Limb (tissue), 2 donors: ENCODE measurements around the gene OR52N2.
A peak's percentile ranks its signal among the peaks of the same experiment; 100 is the strongest.

ENCODE experiments used
- DNase-seq, 2 donors: peaks; one replicate each; pipeline ENCODE4 v3.0.0-alpha.2; 2016; ENCODE audit errors: extremely low spot score in 2 of 2

The OR52N2 gene

DNA sequence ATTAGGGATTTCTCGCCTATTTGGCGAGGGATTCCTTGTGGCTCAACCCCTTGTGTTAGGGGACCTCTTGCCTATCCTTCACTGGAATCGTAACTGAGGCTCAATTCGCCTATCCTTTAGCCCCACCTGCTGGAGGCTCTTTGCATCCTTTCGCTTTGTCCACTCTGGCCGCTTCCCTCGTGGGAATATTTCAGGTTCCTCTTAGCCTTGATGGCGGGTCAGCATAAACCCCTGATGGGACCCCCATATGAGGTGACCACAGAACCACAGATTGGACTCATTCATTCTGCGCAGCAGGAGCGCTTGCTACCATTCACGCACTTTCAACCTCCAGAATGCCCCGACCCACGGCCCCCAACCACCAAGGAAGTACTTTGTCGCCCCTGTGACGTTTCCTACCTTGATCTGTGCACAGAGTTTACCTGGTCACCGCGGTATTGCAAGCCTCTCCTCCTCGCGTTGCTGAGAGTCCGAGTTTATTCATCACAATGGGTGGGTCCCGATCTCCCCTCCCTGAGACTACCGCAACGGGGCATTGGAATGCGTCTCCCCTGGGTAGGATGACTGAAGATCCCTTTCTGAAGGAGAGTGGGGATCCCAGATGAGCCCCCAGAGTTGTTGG, at the start of gene OR52N2:
Gene OR52N2, plus strand, starts transcription at position 425 of the 622 bp plus-strand sequence. CDS start 11,412 bp downstream, outside the sequence.
- peak; percentile 72 to 82 for DNase-seq

- DNase-seq: no peak
Observed at GRCh38 chr11:5767056-5767455, 41.7 kb upstream of the OR52N2 start.

DNA sequence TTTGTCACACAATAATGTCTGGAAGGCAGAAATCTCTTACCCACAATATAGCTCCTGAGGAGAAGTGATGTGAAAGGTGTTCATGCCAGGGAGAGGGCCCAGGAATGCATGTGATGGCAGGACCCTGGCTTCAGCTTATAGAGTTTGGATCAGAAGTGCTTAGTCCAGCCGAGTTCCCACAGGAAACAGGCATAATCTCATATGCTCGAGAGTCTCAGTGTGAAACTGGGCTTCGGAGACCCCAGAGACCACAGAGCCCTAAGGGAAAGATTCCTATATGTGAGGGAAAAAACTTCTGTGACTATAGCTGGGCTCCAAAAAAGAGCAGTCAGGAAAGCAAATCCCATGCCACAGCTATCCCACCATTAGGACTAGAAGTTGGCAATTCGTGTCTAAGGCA, 25.5 kb upstream of the OR52N2 start, which contains the start of gene OR52N5:
Gene OR52N5, minus strand, starts transcription at position 101 of the 400 bp plus-strand sequence. CDS start 4,721 bp downstream, outside the sequence.
- DNase-seq: no peak

GRCh38 chr11:5791165-5791564, 17.6 kb upstream of the OR52N2 start, which contains the start of gene OR52N1:
Gene OR52N1, minus strand, starts transcription at chr11:5791265. Its CDS starts 2,449 bp downstream, at chr11:5788816.
- DNase-seq: no peak

GRCh38 chr11:5796541-5796940, 12.2 kb upstream of the OR52N2 start:
- no peak for DNase-seq

DNA sequence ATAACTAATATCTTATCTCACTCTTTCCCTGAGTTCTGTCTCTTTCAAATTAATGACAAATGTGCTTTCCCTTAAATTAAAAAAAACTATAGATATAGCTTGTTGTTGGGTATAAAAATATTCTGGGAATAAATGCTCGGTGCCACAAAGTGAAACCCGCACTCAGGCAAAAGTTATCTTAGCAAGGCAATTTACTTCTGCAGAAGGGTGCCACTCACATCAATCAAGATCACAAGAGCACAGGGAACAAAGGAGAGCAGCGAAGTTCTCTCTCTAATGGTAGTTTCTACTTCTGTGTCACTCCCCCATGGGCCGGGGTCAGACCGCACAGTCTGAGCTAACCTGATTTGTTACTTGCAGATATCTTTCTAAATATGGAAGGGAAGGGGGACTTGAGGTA, 4.7 kb upstream of the OR52N2 start:
- no peak for DNase-seq

- no peak for DNase-seq
Observed at GRCh38 chr11:5807580-5807979, 1.1 kb upstream of the OR52N2 start.

DNA sequence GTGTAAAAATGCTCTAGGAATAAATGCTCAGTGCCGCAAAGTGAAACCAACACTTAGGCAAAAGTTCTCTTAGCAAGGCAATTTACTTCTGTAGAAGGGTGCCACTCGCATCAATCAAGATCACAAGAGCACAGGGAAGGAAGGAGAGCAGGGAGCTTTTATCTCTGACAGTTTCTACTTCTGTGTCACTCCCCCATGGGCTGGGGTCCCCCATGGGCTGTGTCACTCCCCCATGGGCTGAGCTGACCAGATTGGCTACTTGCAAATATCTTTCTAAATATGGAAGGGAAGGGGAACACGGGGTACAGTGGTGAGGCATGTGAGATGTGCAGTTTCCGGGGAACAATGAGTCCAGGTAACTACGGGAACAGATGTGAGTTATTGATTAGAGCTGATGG, 397 bp downstream of the OR52N2 start:
- no peak for DNase-seq

DNA sequence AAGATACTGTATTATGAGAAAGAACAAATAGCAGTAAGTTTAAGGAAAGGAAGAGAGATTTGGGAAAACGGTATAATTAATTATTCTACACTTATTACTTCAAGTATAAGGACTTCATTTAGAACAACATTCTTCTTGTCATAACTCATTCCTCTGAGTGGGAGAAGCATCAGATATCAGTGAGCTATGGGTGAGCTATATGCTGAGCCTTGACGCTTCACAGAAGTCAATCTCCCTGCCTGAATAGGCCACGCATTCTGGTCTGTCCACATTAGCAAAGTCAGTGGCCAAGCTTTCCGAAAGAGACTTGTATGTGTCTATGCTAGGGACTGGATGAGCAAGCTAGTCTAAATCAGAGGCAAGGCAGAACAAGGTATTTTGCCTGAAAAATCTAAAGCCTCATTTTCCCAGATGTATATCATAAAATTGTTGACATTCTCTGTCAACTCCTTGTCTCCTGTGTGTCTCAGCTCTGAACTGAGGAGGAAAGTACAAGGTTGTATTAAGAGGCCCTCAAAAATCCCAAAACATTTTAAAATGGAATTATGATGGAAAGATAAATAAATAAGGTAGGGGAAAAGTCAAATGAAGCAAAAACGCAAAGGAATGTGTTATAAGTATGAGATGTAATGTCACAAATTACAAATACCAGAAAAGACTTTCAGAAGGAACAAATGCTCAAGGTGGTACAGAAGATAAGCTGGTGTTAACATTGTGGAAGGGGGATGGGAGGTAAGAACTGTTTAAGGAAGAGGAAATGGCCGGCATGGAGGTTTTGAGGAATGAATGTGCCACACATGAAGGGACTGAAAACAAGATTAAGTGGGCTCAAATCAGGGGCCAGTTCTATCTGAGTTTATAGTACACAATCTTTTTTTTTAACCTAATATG, 1.4 kb downstream of the OR52N2 start:
- DNase-seq: no peak

DNA sequence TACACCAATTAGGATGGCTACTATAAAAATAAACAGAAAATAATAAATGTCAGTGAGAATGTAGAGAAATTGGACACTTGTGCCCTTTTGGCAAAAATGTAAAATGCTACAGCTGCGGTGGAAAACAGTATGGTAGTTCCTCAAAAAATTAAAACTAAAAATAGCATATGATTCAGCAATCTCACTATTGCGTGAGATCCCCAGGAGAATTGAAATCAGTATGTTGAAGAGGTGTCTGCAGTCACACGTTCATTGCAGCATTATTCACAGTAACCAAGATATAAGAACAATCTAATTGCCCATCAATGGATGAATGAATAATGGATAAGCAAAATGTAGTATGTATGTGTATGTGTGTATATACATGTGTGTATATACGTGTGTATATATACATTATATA, 6.8 kb downstream of the OR52N2 start:
- no peak for DNase-seq

- no peak for DNase-seq
Observed at GRCh38 chr11:5818245-5818886, 9.6 kb downstream of the OR52N2 start.

GRCh38 chr11:5831196-5831829, 22.6 kb downstream of the OR52N2 start:
- no peak for DNase-seq

- no peak for DNase-seq
Observed at GRCh38 chr11:5833446-5833845, 24.7 kb downstream of the OR52N2 start.

GRCh38 chr11:5837695-5838094, 29.0 kb downstream of the OR52N2 start:
- no peak for DNase-seq

GRCh38 chr11:5841797-5842196, 33.1 kb downstream of the OR52N2 start, which contains the start of gene OR52E6:
Gene OR52E6, minus strand, starts transcription at chr11:5841897. Its CDS starts 0 bp downstream, at chr11:5841897.
- no peak for DNase-seq

DNA sequence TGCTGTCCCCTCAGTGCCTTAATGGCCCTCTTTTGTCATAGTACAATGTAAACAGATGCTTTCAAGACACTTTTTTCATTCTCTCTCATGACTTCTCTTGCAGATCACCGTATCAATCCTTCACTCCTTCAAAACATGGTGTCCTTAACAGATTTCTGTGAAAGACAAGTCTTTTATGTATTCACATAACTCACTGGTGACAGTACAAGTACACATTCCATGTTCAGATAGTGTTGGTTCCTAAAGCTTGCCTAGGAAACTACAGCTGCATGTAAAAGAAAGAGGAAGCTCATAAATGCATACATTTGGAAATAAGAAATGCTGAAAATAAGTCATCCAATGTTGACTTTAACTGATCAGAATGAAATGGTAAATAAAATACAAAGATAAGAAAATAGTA, 38.0 kb downstream of the OR52N2 start:
- DNase-seq: no peak

DNA sequence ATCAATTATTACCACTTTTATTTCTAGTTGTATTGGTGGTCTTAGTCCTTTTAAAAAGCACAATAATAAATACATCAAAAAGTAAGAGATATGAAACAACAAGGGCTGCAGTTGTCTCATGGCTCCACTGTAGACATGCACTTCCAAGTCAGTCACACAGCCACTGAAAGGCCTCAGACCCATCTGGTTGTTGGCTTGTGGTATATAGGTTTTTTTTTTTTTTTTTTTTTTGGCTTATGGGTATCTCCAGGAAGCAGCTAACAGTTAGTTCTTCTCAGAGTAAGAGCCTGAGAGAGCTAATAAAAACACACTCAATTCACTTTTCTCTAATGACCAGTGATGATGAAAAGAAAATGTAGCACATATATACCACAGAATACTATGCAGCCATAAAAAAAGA, 39.0 kb downstream of the OR52N2 start:
- no peak for DNase-seq

DNA sequence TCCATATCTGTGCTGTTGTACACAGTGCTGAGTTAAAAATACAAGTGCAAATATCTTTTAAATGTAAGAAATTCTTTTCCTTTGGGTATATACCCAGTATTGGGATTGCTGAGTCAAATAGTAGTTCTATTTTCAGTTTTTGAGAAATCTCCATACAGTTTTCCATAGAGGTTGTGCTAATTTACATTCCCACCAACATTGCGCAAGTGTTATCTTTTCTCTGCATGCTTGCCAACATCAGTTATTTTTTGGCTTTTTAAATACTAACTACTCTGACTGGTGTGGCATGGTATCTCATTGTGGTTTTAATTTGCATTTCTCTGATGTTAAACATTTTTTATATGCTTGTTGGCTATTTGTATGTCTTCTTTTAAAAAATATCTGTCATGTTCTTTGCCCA, 42.3 kb downstream of the OR52N2 start:
- DNase-seq: no peak

GRCh38 chr11:5857590-5857989, 48.9 kb downstream of the OR52N2 start, which contains the start of gene OR52E8:
Gene OR52E8, minus strand, starts transcription at chr11:5857690. Its CDS starts 0 bp downstream, at chr11:5857690.
- DNase-seq: no peak

DNA sequence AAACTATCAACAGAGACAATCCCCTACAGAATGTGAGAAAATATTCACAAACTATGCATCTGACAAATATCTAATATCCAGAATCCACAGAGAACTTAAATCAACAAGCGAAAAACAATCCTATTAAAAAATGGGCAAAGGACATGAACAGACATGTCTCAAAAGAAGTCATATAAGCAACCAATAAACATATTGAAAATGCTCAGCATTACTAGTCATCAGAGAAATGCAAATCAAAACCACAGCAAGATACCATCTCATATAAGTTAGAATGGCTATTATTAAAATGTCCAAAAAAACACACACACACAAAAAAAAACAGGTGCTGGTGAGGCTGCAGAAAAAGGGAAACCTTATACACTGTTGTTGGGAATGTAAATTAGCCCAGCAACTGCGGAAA, 57.1 kb downstream of the OR52N2 start:
- no peak for DNase-seq
